Neural progenitor cell (in vitro differentiated cells): Measurements from ENCODE around the gene NPHP4. TPM values are rescaled to one million over a fixed set of nuclear protein-coding genes. Genes with fewer than 3 reads are reported as not detected.
A peak's percentile ranks its signal among the peaks of the same experiment; 100 is the strongest.

ENCODE experiments used
- DNase-seq: peaks from one replicate; pipeline ENCODE4 v3.0.0-alpha.2; 2016; ENCODE audit warnings: low spot score
- H2AFZ ChIP-seq: fragments of 200-600 bp; sonication (generic); replicated peaks from 2 replicates; pipeline ENCODE4 v1.6.1; 2016; ENCODE audit warnings: antibody characterized with exemption
- H3F3A ChIP-seq: fragments of 200-600 bp; sonication (generic); 2 replicates; pipeline ENCODE4 v1.6.1; 2016; ENCODE audit warnings: antibody characterized with exemption, low read depth
- H3K27ac ChIP-seq: fragments of 200-600 bp; sonication (generic); 2 replicates; pipeline ENCODE4 v1.5.1; 2016; ENCODE audit warnings: mild to moderate bottlenecking
- H3K27me3 ChIP-seq: fragments of 200-600 bp; sonication (generic); 2 replicates; pipeline ENCODE4 v1.6.1; 2016; ENCODE audit warnings: mild to moderate bottlenecking, moderate library complexity
- H3K36me3 ChIP-seq: fragments of 200-600 bp; sonication (generic); 2 replicates; pipeline ENCODE4 v1.5.1; 2016
- H3K4me1 ChIP-seq: fragments of 200-600 bp; sonication (generic); 2 replicates; pipeline ENCODE4 v1.6.1; 2016; ENCODE audit warnings: mixed run types
- H3K4me2 ChIP-seq: fragments of 200-600 bp; sonication (generic); 2 replicates; pipeline ENCODE4 v1.6.1; 2016
- H3K4me3 ChIP-seq: fragments of 200-600 bp; sonication (generic); 2 replicates; pipeline ENCODE4 v1.5.1; 2016
- H3K79me2 ChIP-seq: fragments of 200-600 bp; sonication (generic); 2 replicates; pipeline ENCODE4 v1.6.1; 2016; ENCODE audit warnings: low read depth
- H3K9ac ChIP-seq: fragments of 200-600 bp; sonication (generic); 2 replicates; pipeline ENCODE4 v1.6.1; 2016
- H3K9me3 ChIP-seq: fragments of 200-600 bp; sonication (generic); 2 replicates; pipeline ENCODE4 v1.5.1; 2016; ENCODE audit warnings: low read depth
- H4K20me1 ChIP-seq: fragments of 200-600 bp; sonication (generic); 2 replicates; pipeline ENCODE4 v1.6.1; 2016; ENCODE audit warnings: low read depth
- H3K27ac Mint-ChIP-seq: 3 replicates; pipeline ENCODE4 v1.8.0; 2021; ENCODE audit warnings: mixed read lengths
- H3K27me3 Mint-ChIP-seq: 2 replicates; pipeline ENCODE4 v1.8.0; 2022; ENCODE audit warnings: low read depth, mild to moderate bottlenecking, inconsistent platforms, moderate library complexity, mixed read lengths; ENCODE audit not compliant: insufficient read depth
- H3K36me3 Mint-ChIP-seq: 3 replicates; pipeline ENCODE4 v1.8.0; 2021; ENCODE audit warnings: mixed read lengths
- H3K4me1 Mint-ChIP-seq: 3 replicates; pipeline ENCODE4 v1.8.0; 2021; ENCODE audit warnings: mixed read lengths
- H3K4me3 Mint-ChIP-seq: 3 replicates; pipeline ENCODE4 v1.8.0; 2021; ENCODE audit warnings: mild to moderate bottlenecking, moderate library complexity, mixed read lengths
- H3K9me3 Mint-ChIP-seq: 3 replicates; pipeline ENCODE4 v1.8.0; 2020; ENCODE audit warnings: mixed read lengths
- CTCF ChIP-seq: fragments of 200-600 bp; sonication (generic); IDR thresholded peaks from 2 replicates; pipeline ENCODE4 v1.5.1; 2017; ENCODE audit warnings: antibody characterized with exemption, mild to moderate bottlenecking
- EZH2 ChIP-seq: fragments of 200-600 bp; sonication (generic); IDR thresholded peaks from 2 replicates; pipeline ENCODE4 v1.6.1; 2017; ENCODE audit warnings: antibody characterized with exemption, mild to moderate bottlenecking, moderate library complexity
- EZH2phosphoT487 ChIP-seq: fragments of 200-600 bp; sonication (generic); IDR thresholded peaks from 2 replicates; pipeline ENCODE4 v1.6.1; 2017; ENCODE audit warnings: antibody characterized with exemption
- total RNA-seq: library from RNA; depleted of rRNA; stranded (reverse); fragments of >200 nt; gene quantifications from 2 replicates; pipeline ENCODE4 v1.2.3, GENCODE V29; 2015; ENCODE audit warnings: low replicate concordance

NPHP4 gene
- total RNA-seq, 1 donor from 2014 or later = 8.9 TPM

GRCh38 chr1:6008696-6009095 lies 16.5 kb upstream of the NPHP4 start:
- Histone ChIP-seq H3K79me2 (no peaks in the 10 kb centered on the region), H3K9ac (no peak overlapping the region), H3K36me3 (no peaks in the 10 kb centered on the region), H3K27me3 (no peaks in the 10 kb centered on the region), H2AFZ (no peak overlapping the region), H3F3A (peaks cover 11% of the 10 kb centered on the region), H3K4me2 (no peak overlapping the region), H3K4me3 (no peak overlapping the region), H3K9me3 (no peaks in the 10 kb centered on the region), H3K4me1 (peaks cover 19% of the 10 kb centered on the region), H3K27ac (no peak overlapping the region), H4K20me1 (no peaks in the 10 kb centered on the region)
- TF ChIP-seq EZH2 (no peak), CTCF (no peak), EZH2phosphoT487 (no peak)
- DNase-seq = no peak
- Mint-ChIP-seq H3K27me3 (peaks cover 10% of the 10 kb centered on the region), H3K36me3 (no peaks in the 10 kb centered on the region), H3K4me1 (peaks cover 33% of the 10 kb centered on the region), H3K9me3 (no peaks in the 10 kb centered on the region), H3K4me3 (no peak overlapping the region), H3K27ac (no peak overlapping the region)

- H3F3A ChIP-seq = peaks cover 17% of the 10 kb centered on the region
- H3K4me1 ChIP-seq = peaks cover 26% of the 10 kb centered on the region
- H3K36me3 ChIP-seq = no peaks in the 10 kb centered on the region
- no peaks in the 10 kb centered on the region for H3K9me3 ChIP-seq
- Mint-ChIP-seq H3K27ac (no peak overlapping the region), H3K9me3 (no peaks in the 10 kb centered on the region), H3K36me3 (no peaks in the 10 kb centered on the region), H3K4me3 (no peak overlapping the region), H3K4me1 (peaks cover 39% of the 10 kb centered on the region), H3K27me3 (peaks cover 7% of the 10 kb centered on the region)
- H4K20me1 ChIP-seq = no peaks in the 10 kb centered on the region
- H3K9ac ChIP-seq = no peak overlapping the region
- no peak for TF ChIP-seq EZH2phosphoT487
- no peak for TF ChIP-seq EZH2
- TF ChIP-seq CTCF = no peak
- no peak overlapping the region for H2AFZ ChIP-seq
- H3K79me2 ChIP-seq = no peaks in the 10 kb centered on the region
- H3K4me3 ChIP-seq = no peak overlapping the region
- no peak overlapping the region for H3K4me2 ChIP-seq
- H3K27ac ChIP-seq = no peak overlapping the region
- DNase-seq = no peak
- H3K27me3 ChIP-seq = no peaks in the 10 kb centered on the region
Observed at GRCh38 chr1:6008084-6008415, 15.8 kb upstream of the NPHP4 start.

- Histone ChIP-seq H3K36me3 (no peaks in the 10 kb centered on the region), H3K9ac (no peak overlapping the region), H3K4me2 (peak overlapping the region; percentile 22), H3K27me3 (no peaks in the 10 kb centered on the region), H3K4me1 (peaks cover 31% of the 10 kb centered on the region), H3K4me3 (no peak overlapping the region), H2AFZ (no peak overlapping the region), H3K27ac (no peak overlapping the region), H4K20me1 (no peaks in the 10 kb centered on the region), H3K9me3 (no peaks in the 10 kb centered on the region), H3F3A (peaks cover 21% of the 10 kb centered on the region), H3K79me2 (no peaks in the 10 kb centered on the region)
- TF ChIP-seq EZH2phosphoT487 (no peak), EZH2 (no peak), CTCF (no peak)
- no peaks in the 10 kb centered on the region for H3K36me3 Mint-ChIP-seq
- no peak overlapping the region for H3K27ac Mint-ChIP-seq
- peaks cover 42% of the 10 kb centered on the region for H3K4me1 Mint-ChIP-seq
- H3K9me3 Mint-ChIP-seq = no peaks in the 10 kb centered on the region
- DNase-seq = no peak
- H3K4me3 Mint-ChIP-seq = no peak overlapping the region
- H3K27me3 Mint-ChIP-seq = peaks cover 10% of the 10 kb centered on the region
Observed at GRCh38 chr1:6007318-6008083, 15.3 kb upstream of the NPHP4 start.
